Body of pancreas (tissue), 4 donors: ENCODE results near the gene POLN.

Source experiments
- CTCF ChIP-seq, 7 experiments: fragments of 450-650 bp in 4 of 7; fragments of 200-600 bp in 3 of 7; sonication (generic) in 3 of 7; IDR thresholded peaks; one replicate each; pipeline ENCODE4 v1.5.1; 2016 to 2019; ENCODE audit warnings: antibody characterized with exemption in 7 of 7
- POLR2A ChIP-seq, 3 donors: fragments of 450-650 bp; IDR thresholded peaks; one replicate each; pipeline ENCODE4 v1.6.1; 2016; ENCODE audit warnings: antibody characterized with exemption in 3 of 3, mild to moderate bottlenecking in 2 of 3

GRCh38 chr4:2262944-2263250 is 21.0 kb upstream of the POLN start:
- TF ChIP-seq POLR2A (IDR thresholded peaks at IDR 0.05): no peak
- no peak for TF ChIP-seq CTCF (IDR thresholded peaks at IDR 0.05)
